ENCODE measurements around the gene MCEE.
"Not testable (repeated sequence)": the region's sequence is repeated elsewhere in the genome, so short reads cannot be mapped to it uniquely, and the experiment has no call there.

DNA sequence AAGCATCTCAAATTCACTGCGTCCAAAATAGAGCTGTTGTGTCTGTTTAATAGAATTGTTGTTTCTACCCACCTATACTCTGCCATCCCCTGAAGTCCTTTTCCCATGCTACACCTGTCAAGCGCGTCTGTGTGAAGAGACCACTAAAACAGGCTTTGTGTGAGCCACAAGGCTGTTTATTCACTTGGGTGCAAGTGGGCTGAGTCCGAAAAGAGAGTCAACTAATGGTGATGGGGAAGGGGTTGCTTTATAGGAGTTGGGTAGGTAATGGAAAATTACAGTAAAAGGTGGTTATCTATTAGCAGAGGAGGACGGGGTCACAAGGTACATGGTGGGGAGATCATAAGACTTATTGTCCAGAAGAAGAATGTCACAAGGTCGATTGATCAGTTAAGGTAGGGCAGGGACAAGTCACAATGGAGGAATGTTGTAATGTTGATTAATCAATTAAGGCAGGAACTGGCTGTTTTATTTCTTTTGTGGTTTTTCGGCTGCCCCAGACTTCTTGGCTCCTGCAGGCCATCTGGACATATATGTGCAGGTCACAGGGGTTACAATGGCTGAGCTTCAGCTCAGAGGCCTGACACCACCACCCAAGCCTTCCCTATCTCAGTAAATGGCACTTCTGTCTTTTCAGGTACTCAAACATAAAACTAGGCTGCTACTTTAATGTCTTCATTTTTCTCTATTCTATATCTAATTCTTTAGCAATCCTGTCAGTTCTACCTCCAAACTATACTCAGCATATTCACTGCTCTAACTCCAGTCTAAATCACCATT, 1.5 kb upstream of the MCEE start:
- TF ChIP-seq POLR2A (IDR thresholded peaks at IDR 0.05; ENCODE audit: low read length); GATA1 (IDR thresholded peaks at IDR 0.05; ENCODE audit: low read depth, low read length): not testable (repeated sequence)
